ENCODE results near the gene SUN1.

DNA sequence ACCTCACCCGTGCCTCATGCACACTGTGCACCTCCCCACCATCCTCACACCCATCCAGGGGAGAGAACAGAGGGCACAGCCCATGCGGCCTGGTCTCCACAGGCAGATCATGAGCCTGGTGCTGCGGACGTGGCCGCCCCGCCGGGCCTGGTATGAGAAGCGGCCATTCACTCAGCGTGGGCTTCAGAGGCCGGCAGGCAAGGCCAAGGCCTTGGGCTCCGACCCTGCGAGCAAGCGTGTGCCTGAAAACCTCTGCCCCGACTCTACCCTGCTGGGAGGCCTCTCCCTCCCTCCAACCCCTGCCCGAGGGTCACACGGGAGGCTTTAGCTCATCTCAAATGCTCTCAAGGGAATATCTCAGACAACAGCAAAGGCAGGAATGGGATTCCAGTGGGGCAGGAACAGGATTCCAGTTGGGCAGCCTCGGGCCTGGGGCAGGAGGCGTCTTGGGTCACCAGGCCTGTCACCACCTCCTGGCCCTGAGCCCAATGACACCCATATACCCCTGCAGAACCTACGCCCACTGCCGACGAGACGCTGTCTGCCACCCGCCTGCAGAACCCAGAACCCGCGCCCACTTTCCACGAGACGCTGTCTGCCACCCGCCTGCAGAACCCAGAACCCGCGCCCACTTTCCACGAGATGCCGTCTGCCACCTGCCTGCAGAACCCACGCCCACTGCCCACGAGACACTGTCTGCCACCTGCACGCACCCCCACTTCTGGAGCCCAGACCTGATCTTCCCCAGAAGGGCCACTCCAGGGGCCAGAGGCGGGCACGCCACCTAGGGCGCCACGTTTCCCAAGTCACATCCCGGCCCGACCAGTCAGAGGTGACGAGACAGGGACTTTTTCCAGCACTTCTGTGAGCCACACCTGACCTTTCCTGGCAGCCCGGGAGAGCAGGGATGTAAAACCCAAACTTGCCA lies 83.3 kb downstream of the SUN1 start:
- TF ChIP-seq CTCF (IDR thresholded peaks at IDR 0.05; ENCODE audit: low read depth, low read length) (no peak), EZH2phosphoT487 (IDR thresholded peaks at IDR 0.05; ENCODE audit: low read depth) (no peak)

Data from OCI-LY3 (cell line).